SH-SY5Y (cell line): ENCODE results near the gene MZB1.

Experiments
- GATA2 ChIP-seq: IDR thresholded peaks from 2 replicates; pipeline ENCODE4 v1.6.1; 2011; ENCODE audit warnings: mild to moderate bottlenecking, low read depth, low read length
- GATA3 ChIP-seq: IDR thresholded peaks from 2 replicates; pipeline ENCODE4 v1.6.1; 2011; ENCODE audit warnings: low read depth, mild to moderate bottlenecking, low read length, moderate library complexity

- TF ChIP-seq GATA2 = no peak
- no peak for TF ChIP-seq GATA3
Observed at GRCh38 chr5:139435676-139436075, 46.0 kb upstream of the MZB1 start.
